Kasumi-1 (cell line): Measurements from ENCODE around the gene SLC16A3.

Experiments used
- DNase-seq, 2 experiments: peaks; one replicate each; lab custom pipeline; 2025; lab: John Stamatoyannopoulos, UW

Gene SLC16A3

GRCh38 chr17:82287013-82287867 is 58.4 kb downstream of the SLC16A3 start:
- DNase-seq: no peak

DNA sequence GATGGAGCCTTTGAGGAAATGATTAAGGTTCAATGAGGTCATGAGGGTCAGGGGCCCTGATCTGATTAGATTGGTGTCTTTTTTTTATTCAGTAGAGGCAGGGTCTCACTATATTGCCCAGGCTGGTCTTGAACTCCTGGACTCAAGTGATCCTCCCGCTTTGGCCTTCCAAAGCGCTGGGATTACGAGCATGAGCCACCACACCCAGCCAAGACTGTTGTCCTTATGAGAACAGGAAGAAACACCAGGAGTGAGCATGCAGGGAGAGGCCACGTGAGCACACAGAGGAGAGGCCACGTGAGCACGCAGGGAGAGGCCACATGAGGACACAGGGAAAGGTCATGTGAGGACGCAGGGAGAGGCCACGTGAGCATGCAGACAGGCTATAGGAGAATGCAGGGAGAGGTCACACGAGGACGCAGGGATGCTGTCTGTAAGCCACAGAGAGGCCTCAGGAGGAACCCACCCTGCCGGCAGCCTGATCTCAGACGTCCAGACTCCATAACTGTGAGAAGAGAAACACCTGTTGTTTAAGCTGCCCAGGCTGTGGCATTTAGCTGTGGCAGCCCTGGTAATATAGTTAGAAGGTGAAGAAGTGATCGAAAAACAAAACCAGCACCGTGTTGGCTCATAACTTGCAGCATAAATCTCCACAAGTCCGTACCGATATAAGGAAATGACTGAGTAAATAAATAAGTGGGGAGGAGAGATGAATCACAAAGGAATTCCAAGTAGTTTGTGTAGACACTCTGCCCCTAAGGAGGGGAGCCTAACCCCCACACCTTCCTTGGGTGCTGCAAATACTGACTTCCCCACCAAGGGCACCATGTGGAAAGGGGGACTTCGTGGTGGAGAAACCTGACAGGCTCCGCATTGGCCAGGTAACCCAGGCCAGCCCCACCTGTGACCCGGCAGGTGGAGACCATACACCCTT is 59.3 kb downstream of the SLC16A3 start:
- DNase-seq: peak; percentile 42 to 51
